Measurements from ENCODE around the gene ORAI1.
A peak's percentile ranks its signal among the peaks of the same experiment; 100 is the strongest.
"Not testable (repeated sequence)": the region's sequence is repeated elsewhere in the genome, so short reads cannot be mapped to it uniquely, and the experiment has no call there.

Gene ORAI1

DNA sequence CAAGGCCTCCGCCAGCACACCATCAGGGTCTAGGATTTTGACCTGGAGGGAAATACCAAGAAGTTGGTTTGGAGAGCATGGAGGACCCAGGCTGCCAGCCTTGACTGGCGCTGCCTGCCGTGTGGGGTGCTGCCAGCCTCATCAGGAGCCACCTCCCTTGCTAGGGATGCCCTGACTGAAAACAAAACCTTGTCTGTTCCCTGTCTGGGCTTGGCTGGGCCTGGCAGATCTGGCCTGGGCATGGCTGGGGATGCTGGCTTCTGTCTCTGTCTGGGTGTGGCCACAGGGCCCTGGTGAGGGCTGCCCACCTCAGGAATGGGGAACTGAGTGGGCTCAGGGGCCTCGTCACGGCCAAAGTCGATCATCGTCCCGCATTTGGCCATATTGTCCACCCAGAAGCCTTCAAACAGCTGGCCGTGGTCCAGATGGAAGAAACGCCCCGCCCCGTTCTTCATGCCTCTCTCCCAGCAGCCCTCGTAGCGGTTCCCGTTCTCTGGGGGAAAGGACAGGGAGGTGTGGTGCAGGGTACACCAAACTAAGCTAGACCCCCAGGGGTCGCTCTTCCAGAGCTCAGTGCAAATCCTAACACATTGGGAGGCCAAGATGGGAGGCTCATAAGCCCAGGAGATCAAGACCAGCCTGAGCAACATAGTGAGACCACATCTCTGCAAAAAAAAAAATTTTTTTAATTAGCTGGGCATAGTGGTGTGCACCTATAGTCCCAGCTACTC lies 26.6 kb downstream of the ORAI1 start:
- ChIA-PET CTCF (interaction anchor here (1.1 kb wide), 1 partner anchor 19 kb away, joined by 3 read pairs; no protein-coding TSS in a partner anchor), POLR2A (no interaction called here)

GRCh38 chr12:121653999-121654398 lies 27.7 kb downstream of the ORAI1 start:
- ChIA-PET CTCF (interaction anchor here (0.5 to 1.1 kb wide), 2 partner anchors 17 to 30 kb away, joined by 3 to 4 read pairs; no protein-coding TSS in a partner anchor), POLR2A (interaction anchor here (0.6 kb wide), 1 partner anchor 1453 kb away, joined by 3 read pairs; no protein-coding TSS in a partner anchor)
- no peak for TF ChIP-seq BHLHE40 (IDR thresholded peaks at IDR 0.05; ENCODE audit: borderline replicate concordance)
- no peak for TF ChIP-seq ZNF384 (IDR thresholded peaks at IDR 0.05)
- TF ChIP-seq SUZ12 (IDR thresholded peaks at IDR 0.05) = no peak
- TF ChIP-seq NFRKB (IDR thresholded peaks at IDR 0.05) = no peak
- TF ChIP-seq CTBP1 (IDR thresholded peaks at IDR 0.05; ENCODE audit: borderline replicate concordance) = no peak
- TF ChIP-seq HDGF (IDR thresholded peaks at IDR 0.05; ENCODE audit: borderline replicate concordance) = no peak
- no peak for TF ChIP-seq L3MBTL2 (conservative IDR thresholded peaks at IDR 0.05)
- TF ChIP-seq FOXM1 (IDR thresholded peaks at IDR 0.05; ENCODE audit: borderline replicate concordance) = no peak
- no peak for TF ChIP-seq SP1 (IDR thresholded peaks at IDR 0.05)
- TF ChIP-seq TARDBP (IDR thresholded peaks at IDR 0.05) = no peak
- TF ChIP-seq, protein P1, sequence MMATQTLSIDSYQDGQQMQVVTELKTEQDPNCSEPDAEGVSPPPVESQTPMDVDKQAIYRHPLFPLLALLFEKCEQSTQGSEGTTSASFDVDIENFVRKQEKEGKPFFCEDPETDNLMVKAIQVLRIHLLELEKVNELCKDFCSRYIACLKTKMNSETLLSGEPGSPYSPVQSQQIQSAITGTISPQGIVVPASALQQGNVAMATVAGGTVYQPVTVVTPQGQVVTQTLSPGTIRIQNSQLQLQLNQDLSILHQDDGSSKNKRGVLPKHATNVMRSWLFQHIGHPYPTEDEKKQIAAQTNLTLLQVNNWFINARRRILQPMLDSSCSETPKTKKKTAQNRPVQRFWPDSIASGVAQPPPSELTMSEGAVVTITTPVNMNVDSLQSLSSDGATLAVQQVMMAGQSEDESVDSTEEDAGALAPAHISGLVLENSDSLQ (IDR thresholded peaks at IDR 0.05) = no peak
- no peak for TF ChIP-seq LEF1 (IDR thresholded peaks at IDR 0.05; ENCODE audit: borderline replicate concordance)
- no peak for TF ChIP-seq ELF4 (IDR thresholded peaks at IDR 0.05)
- TF ChIP-seq ARNT (IDR thresholded peaks at IDR 0.05) = no peak
- no peak for TF ChIP-seq FOXK2 (IDR thresholded peaks at IDR 0.05)
- TF ChIP-seq FOXA1 (IDR thresholded peaks at IDR 0.05) = no peak
- peak; percentile 61 for DNase-seq (ENCODE audit: extremely low spot score)

More for the DNA sequence above, 26.6 kb downstream of the ORAI1 start:
- no peak for TF ChIP-seq FOXA1 (IDR thresholded peaks at IDR 0.05)
- TF ChIP-seq CTBP1 (IDR thresholded peaks at IDR 0.05; ENCODE audit: borderline replicate concordance) = no peak
- no peak for TF ChIP-seq ZNF384 (IDR thresholded peaks at IDR 0.05)
- TF ChIP-seq SUZ12 (IDR thresholded peaks at IDR 0.05) = no peak
- no peak for TF ChIP-seq NFRKB (IDR thresholded peaks at IDR 0.05)
- no peak for TF ChIP-seq HDGF (IDR thresholded peaks at IDR 0.05; ENCODE audit: borderline replicate concordance)
- no peak for TF ChIP-seq BHLHE40 (IDR thresholded peaks at IDR 0.05; ENCODE audit: borderline replicate concordance)
- TF ChIP-seq TARDBP (IDR thresholded peaks at IDR 0.05) = no peak
- no peak for TF ChIP-seq FOXM1 (IDR thresholded peaks at IDR 0.05; ENCODE audit: borderline replicate concordance)
- no peak for TF ChIP-seq ARNT (IDR thresholded peaks at IDR 0.05)
- TF ChIP-seq LEF1 (IDR thresholded peaks at IDR 0.05; ENCODE audit: borderline replicate concordance) = no peak
- TF ChIP-seq, protein P1 (IDR thresholded peaks at IDR 0.05) = no peak
- no peak for TF ChIP-seq FOXK2 (IDR thresholded peaks at IDR 0.05)
- TF ChIP-seq L3MBTL2 (conservative IDR thresholded peaks at IDR 0.05) = no peak
- TF ChIP-seq ELF4 (IDR thresholded peaks at IDR 0.05) = no peak
- no peak for DNase-seq (ENCODE audit: extremely low spot score)

DNA sequence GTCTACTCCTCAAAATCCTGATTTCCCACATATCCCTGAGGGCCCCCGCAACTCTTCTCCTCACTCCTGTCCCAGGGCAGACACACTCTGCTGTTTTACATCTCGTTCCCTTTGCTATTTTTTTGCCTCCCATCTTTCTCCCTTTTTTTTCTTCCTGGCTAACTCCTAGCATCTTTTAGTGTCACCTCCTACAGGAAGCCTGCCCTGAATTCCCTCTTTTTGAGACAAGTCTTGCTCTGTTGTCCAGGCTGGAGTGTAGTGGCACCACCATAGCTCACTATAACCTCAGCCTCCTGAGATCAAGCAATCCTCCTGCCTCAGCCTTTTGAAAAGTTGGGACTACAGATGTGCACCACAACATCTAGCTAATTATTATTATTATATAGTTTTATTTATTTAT lies 29.8 kb downstream of the ORAI1 start:
- ChIA-PET POLR2A (no interaction called here), CTCF (interaction anchor here (1.6 kb wide), 1 partner anchor 12 kb away, joined by 8 read pairs; no protein-coding TSS in a partner anchor)
- DNase-seq (ENCODE audit: extremely low spot score) = no peak
- no peak for TF ChIP-seq FOXK2 (IDR thresholded peaks at IDR 0.05)

DNA sequence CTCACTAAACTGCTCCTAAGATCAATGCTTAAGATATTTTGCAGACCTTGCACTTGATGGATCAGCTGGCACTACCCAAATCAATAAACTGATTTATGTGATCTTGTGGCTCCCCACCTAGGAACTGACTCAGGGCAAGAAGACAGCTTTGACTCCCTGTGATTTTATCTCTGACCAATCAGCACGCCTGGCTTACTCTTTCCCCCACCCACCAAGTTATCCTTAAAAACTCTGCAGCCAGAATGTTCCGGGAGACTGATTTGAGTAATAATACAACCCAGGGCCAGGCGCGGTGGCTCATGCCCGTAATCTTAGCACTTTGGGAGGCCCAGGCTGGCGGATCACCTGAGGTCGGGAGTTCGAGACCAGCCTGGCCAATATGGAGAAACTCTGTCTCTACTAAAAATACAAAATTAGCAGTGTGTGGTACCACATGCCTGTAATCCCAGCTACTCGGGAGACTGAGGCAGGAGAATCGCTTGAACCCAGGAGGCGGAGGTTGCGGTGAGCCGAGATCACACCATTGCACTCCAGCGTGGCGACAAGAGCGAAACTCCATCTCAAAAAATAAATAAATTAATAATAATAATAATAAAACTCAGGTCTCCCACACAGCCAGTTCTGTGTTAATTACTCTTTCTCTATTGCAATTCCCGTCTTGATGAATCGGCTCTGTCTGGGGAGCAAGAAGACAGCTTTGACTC lies 31.1 kb downstream of the ORAI1 start:
- CTCF ChIA-PET = interaction anchor here (1.6 kb wide), 1 partner anchor 11 kb away, joined by 8 read pairs; no protein-coding TSS in a partner anchor
- POLR2A ChIA-PET = interaction anchor here (1.3 kb wide), 2 partner anchors 15 to 30 kb away, joined by 4 to 5 read pairs; no protein-coding TSS in a partner anchor
- DNase-seq (ENCODE audit: extremely low spot score) = no peak
- no peak for TF ChIP-seq NFRKB (IDR thresholded peaks at IDR 0.05)
- no peak for TF ChIP-seq FOXK2 (IDR thresholded peaks at IDR 0.05)
- TF ChIP-seq ELF4 (IDR thresholded peaks at IDR 0.05) = no peak
- no peak for TF ChIP-seq BHLHE40 (IDR thresholded peaks at IDR 0.05; ENCODE audit: borderline replicate concordance)
- TF ChIP-seq FOXM1 (IDR thresholded peaks at IDR 0.05; ENCODE audit: borderline replicate concordance) = no peak
- TF ChIP-seq TARDBP (IDR thresholded peaks at IDR 0.05) = no peak
- no peak for TF ChIP-seq ARNT (IDR thresholded peaks at IDR 0.05)
- no peak for TF ChIP-seq SP1 (IDR thresholded peaks at IDR 0.05)
- TF ChIP-seq L3MBTL2 (conservative IDR thresholded peaks at IDR 0.05) = no peak
- TF ChIP-seq LEF1 (IDR thresholded peaks at IDR 0.05; ENCODE audit: borderline replicate concordance) = no peak
- no peak for TF ChIP-seq ZNF384 (IDR thresholded peaks at IDR 0.05)

- POLR2A ChIA-PET; DNase-seq (ENCODE audit: extremely low spot score): not testable (repeated sequence)
- CTCF ChIA-PET = interaction anchor here (1.1 kb wide), 1 partner anchor 10 kb away, joined by 3 read pairs; no protein-coding TSS in a partner anchor
These were observed 35.2 kb downstream of the ORAI1 start for GRCh38 chr12:121661353-121662105.

DNA sequence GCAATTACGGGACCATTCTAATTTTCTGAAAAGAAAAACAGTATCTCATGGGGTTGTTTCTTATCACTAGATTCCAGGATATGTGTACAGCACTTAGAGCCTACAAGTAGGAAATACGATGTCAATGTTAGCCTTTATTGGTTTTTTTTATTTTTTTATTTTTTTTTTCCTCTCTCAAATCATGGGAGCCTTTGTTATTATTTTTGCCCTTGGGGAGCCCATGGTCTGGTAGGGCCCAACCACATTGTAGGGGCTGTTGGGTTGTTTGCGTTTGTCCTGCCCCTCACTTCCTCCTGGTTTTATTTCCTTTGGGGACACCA lies 37.2 kb downstream of the ORAI1 start:
- CTCF ChIA-PET = no interaction called here
- no peak for DNase-seq (ENCODE audit: extremely low spot score)
- POLR2A ChIA-PET = interaction anchor here (1.0 to 1.4 kb wide), 8 partner anchors 9 to 104 kb away, joined by 3 to 7 read pairs (median 3); partner anchors contain the start of gene ORAI1
- TF ChIP-seq ZNF384 (IDR thresholded peaks at IDR 0.05) (peak; percentile 90), FOXA1 (IDR thresholded peaks at IDR 0.05) (no peak)

DNA sequence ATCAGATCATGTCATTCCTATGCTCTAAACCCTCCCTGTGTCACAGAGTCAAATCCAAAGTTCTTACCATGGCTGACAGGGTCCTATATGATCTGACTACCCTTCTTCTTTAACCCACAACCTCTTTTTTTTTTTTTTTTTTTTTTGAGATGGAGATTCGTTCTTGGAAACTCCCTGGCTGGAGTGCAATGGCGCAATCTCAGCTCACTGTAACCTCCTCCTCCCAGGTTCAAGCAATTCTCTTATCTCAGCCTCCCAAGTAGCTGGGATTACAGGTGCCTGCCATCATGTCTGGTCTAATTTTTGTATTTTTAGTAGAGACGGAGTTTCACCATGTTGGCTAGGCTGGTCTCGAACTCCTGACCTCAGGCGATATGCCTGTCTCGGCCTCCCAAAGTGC lies 40.5 kb downstream of the ORAI1 start:
- POLR2A ChIA-PET; DNase-seq (ENCODE audit: extremely low spot score): not testable (repeated sequence)
- CTCF ChIA-PET = interaction anchor here (1.0 kb wide), 1 partner anchor 114 kb away, joined by 3 read pairs; no protein-coding TSS in a partner anchor

All from HEK293T (cell line).